HuH-7 (cell line): ENCODE measurements around the gene TMEM135.
A peak's percentile ranks its signal among the peaks of the same experiment; 100 is the strongest.
"Not testable (repeated sequence)": the region's sequence is repeated elsewhere in the genome, so short reads cannot be mapped to it uniquely, and the experiment has no call there.

Experiments
- DNase-seq: peaks from one replicate; pipeline ENCODE4 v3.0.0; 2011; ENCODE audit warnings: low spot score

Gene TMEM135

GRCh38 chr11:87020764-87021365 is 16.9 kb upstream of the TMEM135 start:
- no peak for DNase-seq

GRCh38 chr11:87022254-87022653 is 15.5 kb upstream of the TMEM135 start:
- DNase-seq: no peak

- DNase-seq: no peak
Observed at GRCh38 chr11:87022738-87023137, 15.0 kb upstream of the TMEM135 start.

GRCh38 chr11:87026415-87026814 is 11.3 kb upstream of the TMEM135 start:
- not testable (repeated sequence) for DNase-seq

GRCh38 chr11:87030458-87031054 is 7.2 kb upstream of the TMEM135 start:
- no peak for DNase-seq

GRCh38 chr11:87031433-87032170 is 6.1 kb upstream of the TMEM135 start:
- DNase-seq: no peak

GRCh38 chr11:87033561-87033960 is 4.2 kb upstream of the TMEM135 start:
- no peak for DNase-seq

- no peak for DNase-seq
Observed at GRCh38 chr11:87035976-87036583, 1.7 kb upstream of the TMEM135 start.

GRCh38 chr11:87036756-87037449 is 831 bp upstream of the TMEM135 start:
- DNase-seq: peak; percentile 50

GRCh38 chr11:87038235-87038977 is 672 bp downstream of the TMEM135 start:
- peak; percentile 16 for DNase-seq

- no peak for DNase-seq
Observed at GRCh38 chr11:87039371-87039770, 1.6 kb downstream of the TMEM135 start.

- no peak for DNase-seq
Observed at GRCh38 chr11:87043894-87044293, 6.2 kb downstream of the TMEM135 start.

- DNase-seq: no peak
Observed at GRCh38 chr11:87046824-87047223, 9.1 kb downstream of the TMEM135 start.

GRCh38 chr11:87056091-87056490 is 18.4 kb downstream of the TMEM135 start:
- DNase-seq: no peak

GRCh38 chr11:87057749-87058148 is 20.0 kb downstream of the TMEM135 start:
- no peak for DNase-seq

- DNase-seq: no peak
Observed at GRCh38 chr11:87059596-87060390, 22.1 kb downstream of the TMEM135 start.

GRCh38 chr11:87061766-87062165 is 24.0 kb downstream of the TMEM135 start:
- DNase-seq: no peak

GRCh38 chr11:87063982-87064381 is 26.2 kb downstream of the TMEM135 start:
- DNase-seq: no peak

GRCh38 chr11:87072787-87073186 is 35.1 kb downstream of the TMEM135 start:
- no peak for DNase-seq

GRCh38 chr11:87076260-87076783 is 38.6 kb downstream of the TMEM135 start:
- no peak for DNase-seq
